Naive thymus-derived CD4-positive, alpha-beta T cell (primary cell): Measurements from ENCODE around the gene POU2F2. TPM values are rescaled to one million over a fixed set of nuclear protein-coding genes. Genes with fewer than 3 reads are reported as not detected.
A peak's percentile ranks its signal among the peaks of the same experiment; 100 is the strongest.

Experiments used
- ATAC-seq: fragments of 150-1000 bp; cut with Tn5 transposase; 2 replicates; pipeline ENCODE4 v1.10.0; 2021; ENCODE audit warnings: mild to moderate bottlenecking, moderate library complexity
- CTCF ChIA-PET: fragments of 350-600 bp; sonication (Branson Sonifier 250); formaldehyde crosslinking; loops from one replicate; lab custom pipeline; 2021; ENCODE audit warnings: antibody characterized with exemption; lab: Charles Lee
- POLR2A ChIA-PET: fragments of 350-600 bp; sonication (Branson Sonifier 250); formaldehyde crosslinking; loops from one replicate; lab custom pipeline; 2021; ENCODE audit warnings: antibody characterized with exemption, inconsistent platforms; lab: Charles Lee
- DNase-seq, 9 donors: peaks; one replicate each; pipeline versions ENCODE4 v3.0.0 to v3.0.0-alpha.2; 2020 to 2022; ENCODE audit warnings: mixed read lengths in 1 of 9
- H3K27ac ChIP-seq: one replicate; pipeline ENCODE4 v1.7.0; 2013; ENCODE audit warnings: mild to moderate bottlenecking, low read depth, low read length, moderate library complexity
- H3K27me3 ChIP-seq, 2 donors: one replicate each; pipeline ENCODE4 v1.7.0; 2013; ENCODE audit warnings: low read length in 2 of 2, mild to moderate bottlenecking in 2 of 2, moderate library complexity in 2 of 2; ENCODE audit not compliant: control insufficient read depth in 2 of 2, insufficient read depth in 2 of 2
- H3K36me3 ChIP-seq, 3 experiments: 1 replicate in 2 of 3; 2 replicates in 1 of 3; pipeline ENCODE4 v1.7.0; 2013; ENCODE audit warnings: low read length in 3 of 3, mild to moderate bottlenecking in 3 of 3, moderate library complexity in 1 of 3; ENCODE audit not compliant: insufficient read depth in 3 of 3, control insufficient read depth in 2 of 3
- H3K4me1 ChIP-seq, 2 donors: one replicate each; pipeline ENCODE4 v1.7.0; 2013; ENCODE audit warnings: low read length in 2 of 2, mild to moderate bottlenecking in 2 of 2, moderate library complexity in 1 of 2; ENCODE audit not compliant: control insufficient read depth in 2 of 2, insufficient read depth in 2 of 2
- H3K4me3 ChIP-seq: 2 replicates; pipeline ENCODE4 v1.7.0; 2013; ENCODE audit warnings: mild to moderate bottlenecking, low read length
- H3K9me3 ChIP-seq, 3 experiments: 1 replicate in 2 of 3; 2 replicates in 1 of 3; pipeline ENCODE4 v1.7.0; 2013; ENCODE audit warnings: low read length in 3 of 3; ENCODE audit not compliant: control insufficient read depth in 2 of 3
- H3K27ac Mint-ChIP-seq, 9 donors: one replicate each; pipeline ENCODE4 v1.8.0; 2020 to 2022; ENCODE audit warnings: mixed read lengths in 9 of 9, mild to moderate bottlenecking in 8 of 9, moderate library complexity in 5 of 9, inconsistent platforms in 2 of 9
- H3K27me3 Mint-ChIP-seq, 5 donors: one replicate each; pipeline ENCODE4 v1.8.0; 2021 to 2022; ENCODE audit warnings: mixed read lengths in 5 of 5, mild to moderate bottlenecking in 1 of 5
- H3K36me3 Mint-ChIP-seq, 5 donors: one replicate each; pipeline ENCODE4 v1.8.0; 2020 to 2022; ENCODE audit warnings: mixed read lengths in 5 of 5, mild to moderate bottlenecking in 3 of 5, inconsistent platforms in 1 of 5
- H3K4me1 Mint-ChIP-seq, 7 donors: one replicate each; pipeline ENCODE4 v1.8.0; 2020 to 2022; ENCODE audit warnings: mixed read lengths in 7 of 7, mild to moderate bottlenecking in 3 of 7, inconsistent platforms in 1 of 7
- H3K4me3 Mint-ChIP-seq, 10 donors: one replicate each; pipeline ENCODE4 v1.8.0; 2020 to 2022; ENCODE audit warnings: mild to moderate bottlenecking in 10 of 10, mixed read lengths in 10 of 10, moderate library complexity in 6 of 10, inconsistent platforms in 2 of 10
- H3K9me3 Mint-ChIP-seq, 11 donors: one replicate each; pipeline ENCODE4 v1.8.0; 2020 to 2022; ENCODE audit warnings: mixed read lengths in 11 of 11, mild to moderate bottlenecking in 4 of 11, inconsistent platforms in 1 of 11, moderate library complexity in 1 of 11
- intact Hi-C, 2 donors: fragments of 100-400 bp; cut with micrococcal nuclease; formaldehyde crosslinking; loops; one replicate each; pipeline ENCODE4 v1.15.1; 2023
- polyA plus RNA-seq, 2 donors: library from polyadenylated mRNA; unstranded; fragments of 300-500 nt; fragmentation: Illumina TruSeq; gene quantifications; one replicate each; pipeline ENCODE4 v1.2.3, GENCODE V29; 2021
- total RNA-seq, 6 experiments: library from RNA in 5 of 6; stranded (reverse) in 5 of 6; gene quantifications; 1 replicate in 5 of 6; 2 replicates in 1 of 6; pipeline ENCODE4 v1.2.3 and lab custom pipeline; 2021 to 2026

The POU2F2 gene
- total and polyA plus RNA-seq, 7 experiments from 2014 or later, result 2.2 to 91.3 (median 33.4) TPM

- intact Hi-C loops, result no loop called here
- Histone ChIP-seq H3K36me3 (no peaks in the 10 kb centered on the region), H3K27ac (no peak overlapping the region), H3K4me1 (no peaks in the 10 kb centered on the region), H3K9me3 (no peaks in the 10 kb centered on the region), H3K4me3 (no peak overlapping the region), H3K27me3 (no peaks in the 10 kb centered on the region)
- CTCF ChIA-PET, result no interaction called here
- ATAC-seq, result no peak
- Mint-ChIP-seq H3K4me1 (no peaks in the 10 kb centered on the region), H3K36me3 (peaks cover 0 to 9% (median 0%) of the 10 kb centered on the region in 5 donors), H3K27me3 (peaks cover 0 to 12% (median 2%) of the 10 kb centered on the region in 5 donors), H3K27ac (no peak overlapping the region), H3K4me3 (no peak overlapping the region), H3K9me3 (no peaks in the 10 kb centered on the region)
- no peak for DNase-seq
- POLR2A ChIA-PET, result no interaction called here
Measured at GRCh38 chr19:42169486-42170413, 37.5 kb upstream of the POU2F2 start.

- Mint-ChIP-seq H3K27ac (no peak overlapping the region), H3K27me3 (peaks cover 0 to 7% (median 0%) of the 10 kb centered on the region in 5 donors), H3K4me1 (no peaks in the 10 kb centered on the region), H3K36me3 (peaks cover 0 to 12% (median 0%) of the 10 kb centered on the region in 5 donors), H3K9me3 (no peaks in the 10 kb centered on the region), H3K4me3 (no peak overlapping the region)
- ATAC-seq (no peak), DNase-seq (no peak)
- intact Hi-C loops, result no loop called here
- CTCF ChIA-PET, result interaction anchor here (1.0 kb wide), 1 partner anchor 9 kb away, joined by 3 read pairs; no protein-coding TSS in a partner anchor
- POLR2A ChIA-PET, result no interaction called here
- no peak overlapping the region for H3K4me3 ChIP-seq
- no peaks in the 10 kb centered on the region for H3K9me3 ChIP-seq
- no peaks in the 10 kb centered on the region for H3K4me1 ChIP-seq
- H3K36me3 ChIP-seq, result no peaks in the 10 kb centered on the region
- H3K27ac ChIP-seq, result no peak overlapping the region
- H3K27me3 ChIP-seq, result no peaks in the 10 kb centered on the region
Measured at GRCh38 chr19:42168206-42168605, 36.0 kb upstream of the POU2F2 start.

- ChIA-PET POLR2A (no interaction called here), CTCF (interaction anchor here (0.6 kb wide), 1 partner anchor 1692 kb away, joined by 4 read pairs; no protein-coding TSS in a partner anchor)
- Mint-ChIP-seq H3K36me3 (peaks cover 0 to 7% (median 0%) of the 10 kb centered on the region in 5 donors), H3K9me3 (no peaks in the 10 kb centered on the region), H3K27me3 (peaks cover 0 to 11% (median 0%) of the 10 kb centered on the region in 5 donors), H3K4me1 (peaks cover 0 to 4% (median 0%) of the 10 kb centered on the region in 7 donors), H3K4me3 (no peak overlapping the region), H3K27ac (no peak overlapping the region)
- Histone ChIP-seq H3K4me1 (no peaks in the 10 kb centered on the region), H3K4me3 (no peak overlapping the region), H3K27ac (no peak overlapping the region), H3K36me3 (no peaks in the 10 kb centered on the region), H3K27me3 (no peaks in the 10 kb centered on the region), H3K9me3 (no peaks in the 10 kb centered on the region)
- no peak for ATAC-seq
- no peak for DNase-seq
- intact Hi-C loops, result no loop called here
Measured at GRCh38 chr19:42166316-42166715, 34.1 kb upstream of the POU2F2 start.

- Mint-ChIP-seq H3K4me1 (peaks cover 0 to 4% (median 0%) of the 10 kb centered on the region in 7 donors), H3K27ac (peak overlapping the region in 1 of 9 donors; percentile 21), H3K9me3 (no peaks in the 10 kb centered on the region), H3K36me3 (peaks cover 0 to 3% (median 0%) of the 10 kb centered on the region in 5 donors), H3K4me3 (no peak overlapping the region), H3K27me3 (peaks cover 0 to 20% (median 0%) of the 10 kb centered on the region in 5 donors)
- Histone ChIP-seq H3K36me3 (no peaks in the 10 kb centered on the region), H3K4me3 (no peak overlapping the region), H3K9me3 (no peaks in the 10 kb centered on the region), H3K4me1 (no peaks in the 10 kb centered on the region), H3K27ac (no peak overlapping the region), H3K27me3 (no peaks in the 10 kb centered on the region)
- DNase-seq, result peak in 1 of 9 donors; percentile 3
- ChIA-PET CTCF (interaction anchor here (1.3 kb wide), 1 partner anchor 20 kb away, joined by 3 read pairs; no protein-coding TSS in a partner anchor), POLR2A (no interaction called here)
- intact Hi-C loops, result no loop called here
- no peak for ATAC-seq
Measured at GRCh38 chr19:42165146-42165545, 32.9 kb upstream of the POU2F2 start.

GRCh38 chr19:42161616-42162263 lies 29.5 kb upstream of the POU2F2 start:
- Histone ChIP-seq H3K4me3 (no peak overlapping the region), H3K27ac (no peak overlapping the region), H3K36me3 (no peaks in the 10 kb centered on the region), H3K4me1 (no peaks in the 10 kb centered on the region), H3K27me3 (no peaks in the 10 kb centered on the region), H3K9me3 (no peaks in the 10 kb centered on the region)
- H3K9me3 Mint-ChIP-seq, result no peaks in the 10 kb centered on the region
- ATAC-seq, result no peak
- peaks cover 0 to 23% (median 0%) of the 10 kb centered on the region in 5 donors for H3K27me3 Mint-ChIP-seq
- H3K4me3 Mint-ChIP-seq, result no peak overlapping the region
- H3K27ac Mint-ChIP-seq, result no peak overlapping the region
- CTCF ChIA-PET, result no interaction called here
- POLR2A ChIA-PET, result no interaction called here
- DNase-seq, result peak in 1 of 9 donors; percentile 3
- intact Hi-C loops, result no loop called here
- peaks cover 0 to 20% (median 5%) of the 10 kb centered on the region in 5 donors for H3K36me3 Mint-ChIP-seq
- peaks cover 0 to 8% (median 0%) of the 10 kb centered on the region in 7 donors for H3K4me1 Mint-ChIP-seq

GRCh38 chr19:42159942-42160341 lies 27.7 kb upstream of the POU2F2 start:
- Histone ChIP-seq H3K36me3 (peaks cover 0 to 4% (median 3%) of the 10 kb centered on the region in 3 experiments), H3K27ac (no peak overlapping the region), H3K4me3 (no peak overlapping the region), H3K4me1 (peaks cover 3 to 8% of the 10 kb centered on the region in 2 donors), H3K27me3 (no peaks in the 10 kb centered on the region), H3K9me3 (no peaks in the 10 kb centered on the region)
- H3K27ac Mint-ChIP-seq, result no peak overlapping the region
- peaks cover 0 to 23% (median 0%) of the 10 kb centered on the region in 5 donors for H3K27me3 Mint-ChIP-seq
- ChIA-PET POLR2A (no interaction called here), CTCF (no interaction called here)
- H3K36me3 Mint-ChIP-seq, result peaks cover 0 to 27% (median 7%) of the 10 kb centered on the region in 5 donors
- H3K4me3 Mint-ChIP-seq, result no peak overlapping the region
- ATAC-seq, result no peak
- DNase-seq, result peak in 1 of 9 donors; percentile 3
- no peaks in the 10 kb centered on the region for H3K9me3 Mint-ChIP-seq
- intact Hi-C loops, result no loop called here
- peaks cover 4 to 16% (median 11%) of the 10 kb centered on the region in 7 donors for H3K4me1 Mint-ChIP-seq
